SK-N-SH treated with all-trans-retinoic acid at 6 μM for 48 hours (cell line): ENCODE results near the gene FGF18.

Experiments used
- ARNTL ChIP-seq: fragments of 450-650 bp; formaldehyde crosslinking; IDR thresholded peaks from 2 replicates; pipeline ENCODE4 v1.5.0; 2020; ENCODE audit warnings: low read depth, mild to moderate bottlenecking, moderate library complexity, borderline replicate concordance
- CREB5 ChIP-seq: fragments of 250-450 bp; sonication (Bioruptor Pico); IDR thresholded peaks from 2 replicates; pipeline ENCODE4 v1.5.1; 2020; ENCODE audit warnings: low read depth, mild to moderate bottlenecking, moderate library complexity
- OSR1 ChIP-seq: fragments of 250-450 bp; sonication (Bioruptor Pico); IDR thresholded peaks from 2 replicates; pipeline ENCODE4 v1.8.0; 2022; ENCODE audit warnings: moderate library complexity, mild to moderate bottlenecking, inconsistent platforms
- PATZ1 ChIP-seq: fragments of 250-450 bp; sonication (Bioruptor Pico); IDR thresholded peaks from 2 replicates; pipeline ENCODE4 v1.8.0; 2020; ENCODE audit warnings: mild to moderate bottlenecking, moderate library complexity, borderline replicate concordance
- SNAI2 ChIP-seq: fragments of 250-450 bp; sonication (Bioruptor Pico); IDR thresholded peaks from 2 replicates; pipeline ENCODE4 v1.5.0; 2020; ENCODE audit warnings: mild to moderate bottlenecking, moderate library complexity
- TCF4 ChIP-seq: fragments of 250-450 bp; sonication (Bioruptor Pico); IDR thresholded peaks from 2 replicates; pipeline ENCODE4 v1.8.0; 2021; ENCODE audit warnings: mild to moderate bottlenecking, moderate library complexity, borderline replicate concordance
- TOX ChIP-seq: fragments of 250-450 bp; sonication (Bioruptor Pico); IDR thresholded peaks from 2 replicates; pipeline ENCODE4 v1.8.0; 2021; ENCODE audit warnings: mild to moderate bottlenecking, moderate library complexity, borderline replicate concordance
- ZFP3 ChIP-seq: fragments of 250-450 bp; sonication (Bioruptor Pico); IDR thresholded peaks from 2 replicates; pipeline ENCODE4 v1.5.0; 2020; ENCODE audit warnings: mild to moderate bottlenecking, moderate library complexity
- ZFP30 ChIP-seq: fragments of 450-650 bp; formaldehyde crosslinking; IDR thresholded peaks from 2 replicates; pipeline ENCODE4 v1.5.0; 2022; ENCODE audit warnings: mild to moderate bottlenecking, moderate library complexity
- ZNF70 ChIP-seq: fragments of 450-650 bp; formaldehyde crosslinking; IDR thresholded peaks from 2 replicates; pipeline ENCODE4 v1.5.0; 2020; ENCODE audit warnings: mild to moderate bottlenecking, moderate library complexity
- ZNF8 ChIP-seq: fragments of 450-650 bp; formaldehyde crosslinking; IDR thresholded peaks from 2 replicates; pipeline ENCODE4 v1.5.0; 2020; ENCODE audit warnings: mild to moderate bottlenecking, moderate library complexity
- TF ChIP-seq, protein P1 (sequence below): fragments of 250-450 bp; sonication (Bioruptor Pico); IDR thresholded peaks from 2 replicates; pipeline ENCODE4 v1.5.1; 2021; ENCODE audit warnings: mild to moderate bottlenecking, moderate library complexity

DNA sequence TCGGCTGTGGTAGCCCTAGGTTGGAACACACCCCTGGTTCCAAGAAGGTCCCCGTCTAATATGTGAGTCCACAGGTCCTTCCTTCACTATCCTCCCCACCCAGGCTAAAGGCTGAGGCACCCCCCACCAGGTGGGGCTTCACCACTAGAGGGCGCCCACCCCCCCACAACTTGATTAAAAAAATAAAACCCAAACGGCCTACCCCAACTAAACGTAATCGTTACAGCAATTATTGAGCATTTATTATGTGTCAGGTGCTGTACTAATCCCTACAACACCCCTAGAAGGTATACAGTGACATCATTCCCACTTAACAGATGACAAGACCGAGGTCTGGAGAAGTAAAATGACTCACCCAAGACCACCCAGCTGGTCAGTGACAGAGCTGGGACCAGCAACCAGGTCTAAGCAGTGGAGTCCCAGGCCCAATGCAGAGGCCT, 65.0 kb downstream of the FGF18 start:
- TF ChIP-seq PATZ1 (no peak), ZFP30 (no peak), CREB5 (CRISPR knock-in tag) (no peak), ZNF8 (CRISPR knock-in tag) (no peak), TCF4 (CRISPR knock-in tag) (no peak), ARNTL (CRISPR knock-in tag) (no peak), SNAI2 (CRISPR knock-in tag) (no peak), TOX (no peak), OSR1 (CRISPR knock-in tag) (no peak), ZNF70 (CRISPR knock-in tag) (no peak), ZFP3 (CRISPR knock-in tag) (no peak)
- TF ChIP-seq, protein P1, sequence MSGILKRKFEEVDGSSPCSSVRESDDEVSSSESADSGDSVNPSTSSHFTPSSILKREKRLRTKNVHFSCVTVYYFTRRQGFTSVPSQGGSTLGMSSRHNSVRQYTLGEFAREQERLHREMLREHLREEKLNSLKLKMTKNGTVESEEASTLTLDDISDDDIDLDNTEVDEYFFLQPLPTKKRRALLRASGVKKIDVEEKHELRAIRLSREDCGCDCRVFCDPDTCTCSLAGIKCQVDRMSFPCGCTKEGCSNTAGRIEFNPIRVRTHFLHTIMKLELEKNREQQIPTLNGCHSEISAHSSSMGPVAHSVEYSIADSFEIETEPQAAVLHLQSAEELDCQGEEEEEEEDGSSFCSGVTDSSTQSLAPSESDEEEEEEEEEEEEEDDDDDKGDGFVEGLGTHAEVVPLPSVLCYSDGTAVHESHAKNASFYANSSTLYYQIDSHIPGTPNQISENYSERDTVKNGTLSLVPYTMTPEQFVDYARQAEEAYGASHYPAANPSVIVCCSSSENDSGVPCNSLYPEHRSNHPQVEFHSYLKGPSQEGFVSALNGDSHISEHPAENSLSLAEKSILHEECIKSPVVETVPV (CRISPR knock-in tag): no peak
